Measurements from ENCODE around the gene ARHGAP15.

GRCh38 chr2:143611336-143611735, 482.1 kb downstream of the ARHGAP15 start:
- no peak for TF ChIP-seq CTCF (IDR thresholded peaks at IDR 0.05; ENCODE audit: poor library complexity, severe bottlenecking)
- no peak for TF ChIP-seq EZH2 (IDR thresholded peaks at IDR 0.05; ENCODE audit: borderline replicate concordance, insufficient read depth, low read length, poor library complexity, severe bottlenecking)
- TF ChIP-seq EP300 (conservative IDR thresholded peaks at IDR 0.05; ENCODE audit: poor library complexity, severe bottlenecking): no peak
- no peak for TF ChIP-seq SMC3 (conservative IDR thresholded peaks at IDR 0.05; ENCODE audit: poor library complexity)
- TF ChIP-seq POLR2AphosphoS5 (IDR thresholded peaks at IDR 0.05): no peak
- TF ChIP-seq RAD21 (conservative IDR thresholded peaks at IDR 0.05): no peak
- no peak for TF ChIP-seq MXI1 (conservative IDR thresholded peaks at IDR 0.05; ENCODE audit: poor library complexity, severe bottlenecking)
- TF ChIP-seq REST (IDR thresholded peaks at IDR 0.05; ENCODE audit: borderline replicate concordance): no peak
- TF ChIP-seq TAF1 (IDR thresholded peaks at IDR 0.05; ENCODE audit: low read depth): no peak
